Nephron progenitor cell (in vitro differentiated cells): ENCODE results near the gene PCBP3.

Source experiments
- DNase-seq: peaks from one replicate; pipeline ENCODE4 v3.0.0; 2021
- H3K27ac Mint-ChIP-seq: 2 replicates; pipeline ENCODE4 v1.8.0; 2021; ENCODE audit warnings: mild to moderate bottlenecking, moderate library complexity, mixed read lengths
- H3K27me3 Mint-ChIP-seq: 2 replicates; pipeline ENCODE4 v1.8.0; 2021; ENCODE audit warnings: mild to moderate bottlenecking, low read depth, mixed read lengths; ENCODE audit not compliant: poor library complexity
- H3K36me3 Mint-ChIP-seq: 2 replicates; pipeline ENCODE4 v1.8.0; 2021; ENCODE audit warnings: low read depth, mixed read lengths
- H3K4me1 Mint-ChIP-seq: 2 replicates; pipeline ENCODE4 v1.8.0; 2021; ENCODE audit warnings: mixed read lengths
- H3K4me3 Mint-ChIP-seq: 2 replicates; pipeline ENCODE4 v1.8.0; 2021; ENCODE audit warnings: mild to moderate bottlenecking, moderate library complexity, mixed read lengths
- H3K9me3 Mint-ChIP-seq: 2 replicates; pipeline ENCODE4 v1.8.0; 2021; ENCODE audit warnings: mild to moderate bottlenecking, moderate library complexity, mixed read lengths
- CTCF ChIP-seq: fragments of 200-600 bp; sonication (generic); IDR thresholded peaks from 2 replicates; pipeline ENCODE4 v1.5.0; 2021; ENCODE audit warnings: antibody characterized with exemption

The PCBP3 gene

GRCh38 chr21:45875881-45876280 is 232.4 kb downstream of the PCBP3 start:
- H3K27ac Mint-ChIP-seq: peak overlapping the region; percentile 94
- TF ChIP-seq CTCF: no peak
- no peak overlapping the region for H3K4me3 Mint-ChIP-seq
- no peaks in the 10 kb centered on the region for H3K9me3 Mint-ChIP-seq
- peaks cover 26% of the 10 kb centered on the region for H3K27me3 Mint-ChIP-seq
- DNase-seq: no peak
- H3K4me1 Mint-ChIP-seq: peaks cover 87% of the 10 kb centered on the region
- no peaks in the 10 kb centered on the region for H3K36me3 Mint-ChIP-seq

GRCh38 chr21:45876381-45877170 is 233.1 kb downstream of the PCBP3 start:
- Mint-ChIP-seq H3K36me3 (no peaks in the 10 kb centered on the region), H3K4me1 (peaks cover 87% of the 10 kb centered on the region), H3K9me3 (no peaks in the 10 kb centered on the region), H3K27ac (peak overlapping the region; percentile 94), H3K27me3 (peaks cover 29% of the 10 kb centered on the region), H3K4me3 (peak overlapping the region; percentile 33)
- TF ChIP-seq CTCF: no peak
- DNase-seq: peak; percentile 78

- Mint-ChIP-seq H3K9me3 (no peaks in the 10 kb centered on the region), H3K36me3 (no peaks in the 10 kb centered on the region), H3K4me1 (peaks cover 83% of the 10 kb centered on the region), H3K27ac (peak overlapping the region; percentile 94), H3K4me3 (peak overlapping the region; percentile 33), H3K27me3 (peaks cover 33% of the 10 kb centered on the region)
- no peak for TF ChIP-seq CTCF
- peak; percentile 51 for DNase-seq
These were observed 233.6 kb downstream of the PCBP3 start for GRCh38 chr21:45877171-45877438.

- Mint-ChIP-seq H3K27me3 (peaks cover 30% of the 10 kb centered on the region), H3K9me3 (no peaks in the 10 kb centered on the region), H3K36me3 (no peaks in the 10 kb centered on the region), H3K4me3 (no peak overlapping the region), H3K27ac (no peak overlapping the region), H3K4me1 (peaks cover 74% of the 10 kb centered on the region)
- no peak for DNase-seq
- TF ChIP-seq CTCF: no peak
These were observed 234.4 kb downstream of the PCBP3 start for GRCh38 chr21:45877821-45878469.

- Mint-ChIP-seq H3K4me1 (peaks cover 50% of the 10 kb centered on the region), H3K9me3 (no peaks in the 10 kb centered on the region), H3K27me3 (peaks cover 41% of the 10 kb centered on the region), H3K4me3 (no peak overlapping the region), H3K36me3 (no peaks in the 10 kb centered on the region), H3K27ac (no peak overlapping the region)
- peak; percentile 75 for TF ChIP-seq CTCF
- DNase-seq: peak; percentile 79
These were observed 236.9 kb downstream of the PCBP3 start for GRCh38 chr21:45880097-45881068.
